H1 (cell line): Measurements from ENCODE around the gene CNOT10. TPM values are rescaled to one million over a fixed set of nuclear protein-coding genes. Genes with fewer than 3 reads are reported as not detected.
A peak's percentile ranks its signal among the peaks of the same experiment; 100 is the strongest.

Source experiments
- CTCF ChIA-PET: fragments of 300-600 bp; sonication (Branson Sonifier 250); formaldehyde crosslinking; loops from one replicate; lab custom pipeline; 2021; ENCODE audit not compliant: partially characterized antibody; lab: Charles Lee
- POLR2A ChIA-PET: fragments of 300-600 bp; sonication (Branson Sonifier 250); formaldehyde crosslinking; loops from one replicate; lab custom pipeline; 2021; ENCODE audit warnings: inconsistent platforms; ENCODE audit not compliant: partially characterized antibody; lab: Charles Lee
- DNase-seq, 2 experiments: peaks; one replicate each; pipeline versions ENCODE4 v3.0.0 to v3.0.0-alpha.2; 2010 to 2022; ENCODE audit warnings: low spot score in 2 of 2, low read depth in 1 of 2, mixed read lengths in 1 of 2
- FAIRE-seq: peaks from 2 replicates; lab custom pipeline; 2011; peaks lifted over from hg19 to GRCh38; lab: Jason Lieb, UNC
- H2AFZ ChIP-seq: 2 replicates; pipeline ENCODE4 v1.8.1; 2012; ENCODE audit warnings: low read length, inconsistent platforms
- H2AK5ac ChIP-seq: 2 replicates; pipeline ENCODE4 v1.6.1; 2013; ENCODE audit warnings: low read depth, low read length
- H2BK120ac ChIP-seq: replicated peaks from 2 replicates; pipeline ENCODE3; 2013; ENCODE audit warnings: low read depth, low read length, inconsistent platforms
- H2BK12ac ChIP-seq: 2 replicates; pipeline ENCODE4 v1.6.1; 2013; ENCODE audit warnings: low read depth, low read length
- H2BK15ac ChIP-seq: 2 replicates; pipeline ENCODE4 v1.6.1; 2013; ENCODE audit warnings: low read length
- H2BK20ac ChIP-seq: 2 replicates; pipeline ENCODE4 v1.6.1; 2013; ENCODE audit warnings: low read length
- H2BK5ac ChIP-seq: 2 replicates; pipeline ENCODE4 v1.6.1; 2013; ENCODE audit warnings: low read depth, low read length
- H3K14ac ChIP-seq: 2 replicates; pipeline ENCODE4 v1.6.1; 2013; ENCODE audit warnings: inconsistent platforms; ENCODE audit not compliant: insufficient read length
- H3K18ac ChIP-seq: 2 replicates; pipeline ENCODE4 v1.6.1; 2013; ENCODE audit warnings: low read length; ENCODE audit errors: extremely low read depth
- H3K23ac ChIP-seq: 2 replicates; pipeline ENCODE4 v1.6.1; 2013; ENCODE audit warnings: inconsistent platforms; ENCODE audit not compliant: insufficient read length
- H3K23me2 ChIP-seq: 2 replicates; pipeline ENCODE4 v1.6.1; 2013; ENCODE audit warnings: low read depth, low read length
- H3K27ac ChIP-seq: 2 replicates; pipeline ENCODE4 v1.6.1; 2011; ENCODE audit warnings: low read depth, low read length, inconsistent platforms
- H3K27me3 ChIP-seq, 4 experiments: replicated peaks in 1 of 4; 1 replicate in 1 of 4; 2 replicates in 3 of 4; pipeline versions ENCODE4 v1.6.1 to v1.8.1; 2011 to 2013; ENCODE audit warnings: low read length in 3 of 4, mild to moderate bottlenecking in 3 of 4, inconsistent platforms in 2 of 4, mixed read lengths in 2 of 4, moderate library complexity in 1 of 4; ENCODE audit not compliant: control insufficient read depth in 3 of 4, insufficient read depth in 3 of 4; ENCODE audit errors: extremely low read depth in 1 of 4
- H3K36me3 ChIP-seq, 4 experiments: 2 replicates each; pipeline versions ENCODE4 v1.6.1 to v1.8.1; 2011 to 2013; ENCODE audit warnings: mild to moderate bottlenecking in 4 of 4, low read length in 3 of 4, moderate library complexity in 2 of 4, control low read depth in 1 of 4, inconsistent platforms in 1 of 4; ENCODE audit not compliant: insufficient read depth in 4 of 4, control insufficient read depth in 2 of 4
- H3K4ac ChIP-seq: replicated peaks from 2 replicates; pipeline ENCODE3; 2013; ENCODE audit warnings: low read length, low read depth, mixed read lengths, inconsistent platforms; ENCODE audit not compliant: insufficient read length
- H3K4me1 ChIP-seq, 4 experiments: replicated peaks in 1 of 4; 1 replicate in 1 of 4; 2 replicates in 3 of 4; pipeline versions ENCODE4 v1.6.1 to v1.8.1; 2011 to 2013; ENCODE audit warnings: low read length in 3 of 4, inconsistent platforms in 2 of 4, mixed read lengths in 1 of 4; ENCODE audit not compliant: insufficient read depth in 4 of 4, control insufficient read depth in 3 of 4
- H3K4me2 ChIP-seq, 2 experiments: 2 replicates each; pipeline versions ENCODE4 v1.6.1 to v1.8.1; 2011 to 2013; ENCODE audit warnings: low read depth in 2 of 2, low read length in 2 of 2, control low read depth in 1 of 2, inconsistent platforms in 1 of 2, mild to moderate bottlenecking in 1 of 2; ENCODE audit not compliant: insufficient read depth in 1 of 2
- H3K4me3 ChIP-seq, 4 experiments: fragments of 200-600, 300-600 bp in 1 of 4; sonication (generic), shearing (Covaris generic), sonication (Bioruptor Twin) in 1 of 4; 2 replicates each; pipeline versions ENCODE4 v1.5.1 to v1.8.1; 2011 to 2016; ENCODE audit warnings: low read length in 4 of 4, low read depth in 3 of 4, control low read depth in 2 of 4, inconsistent platforms in 2 of 4, mild to moderate bottlenecking in 2 of 4, mixed read lengths in 1 of 4, moderate library complexity in 1 of 4; ENCODE audit not compliant: insufficient read depth in 2 of 4; ENCODE audit errors: extremely low read depth in 1 of 4
- H3K56ac ChIP-seq: replicated peaks from 2 replicates; pipeline ENCODE3; 2013; ENCODE audit warnings: low read depth, mild to moderate bottlenecking, mixed read lengths, low read length, inconsistent platforms; ENCODE audit not compliant: insufficient read length
- H3K79me1 ChIP-seq: 2 replicates; pipeline ENCODE4 v1.6.1; 2013; ENCODE audit warnings: low read depth, low read length, control low read depth
- H3K79me2 ChIP-seq, 2 experiments: 2 replicates each; pipeline versions ENCODE4 v1.6.1 to v1.8.1; 2012 to 2013; ENCODE audit warnings: low read length in 2 of 2, mild to moderate bottlenecking in 2 of 2, inconsistent platforms in 1 of 2; ENCODE audit not compliant: insufficient read depth in 2 of 2, control insufficient read depth in 1 of 2
- H3K9ac ChIP-seq, 4 experiments: replicated peaks in 1 of 4; 1 replicate in 1 of 4; 2 replicates in 3 of 4; pipeline versions ENCODE4 v1.6.1 to v1.8.1; 2011 to 2013; ENCODE audit warnings: low read depth in 3 of 4, low read length in 3 of 4, control low read depth in 2 of 4, mild to moderate bottlenecking in 2 of 4, moderate library complexity in 2 of 4, inconsistent platforms in 1 of 4; ENCODE audit errors: extremely low read depth in 1 of 4
- H3K9me3 ChIP-seq, 2 experiments: 2 replicates each; pipeline versions ENCODE4 v1.6.1 to v1.8.1; 2012 to 2013; ENCODE audit warnings: mild to moderate bottlenecking in 2 of 2, moderate library complexity in 2 of 2, control low read depth in 1 of 2, inconsistent platforms in 1 of 2, low read depth in 1 of 2, low read length in 1 of 2, mixed read lengths in 1 of 2; ENCODE audit not compliant: insufficient read depth in 2 of 2
- H4K20me1 ChIP-seq, 2 experiments: replicated peaks in 1 of 2; 2 replicates each; pipeline versions ENCODE3 to v1.8.1; 2011 to 2013; ENCODE audit warnings: inconsistent platforms in 2 of 2, low read length in 2 of 2, mild to moderate bottlenecking in 1 of 2; ENCODE audit not compliant: insufficient read depth in 2 of 2, control insufficient read depth in 1 of 2
- H4K5ac ChIP-seq: 2 replicates; pipeline ENCODE4 v1.6.1; 2013; ENCODE audit warnings: low read length, low read depth, mixed read lengths, inconsistent platforms; ENCODE audit not compliant: insufficient read length
- H4K8ac ChIP-seq: 2 replicates; pipeline ENCODE4 v1.8.0; 2013; ENCODE audit warnings: mild to moderate bottlenecking, moderate library complexity, low read length, inconsistent platforms; ENCODE audit not compliant: insufficient read depth; ENCODE audit errors: extremely low read depth
- H4K91ac ChIP-seq: replicated peaks from 2 replicates; pipeline ENCODE3; 2013; ENCODE audit warnings: low read length, mixed read lengths, inconsistent platforms; ENCODE audit not compliant: insufficient read length
- ATF3 ChIP-seq: IDR thresholded peaks from 2 replicates; pipeline ENCODE4 v1.6.1; 2011; ENCODE audit warnings: low read depth, mild to moderate bottlenecking, low read length; ENCODE audit not compliant: insufficient read depth
- EGR1 ChIP-seq: IDR thresholded peaks from 2 replicates; pipeline ENCODE4 v1.6.1; 2011; ENCODE audit warnings: low read depth, low read length, borderline replicate concordance
- FOSL1 ChIP-seq: IDR thresholded peaks from 2 replicates; pipeline ENCODE4 v1.6.1; 2011; ENCODE audit warnings: mild to moderate bottlenecking, low read depth, low read length, moderate library complexity; ENCODE audit not compliant: insufficient read depth
- SIX5 ChIP-seq: IDR thresholded peaks from 2 replicates; pipeline ENCODE4 v1.6.1; 2011; ENCODE audit warnings: mild to moderate bottlenecking, low read depth, low read length
- TAF1 ChIP-seq: IDR thresholded peaks from 2 replicates; pipeline ENCODE4 v1.6.1; 2011; ENCODE audit warnings: mild to moderate bottlenecking, low read depth, low read length
- ZNF274 ChIP-seq: IDR thresholded peaks from 2 replicates; pipeline ENCODE4 v1.7.0; 2012; ENCODE audit warnings: low read length, borderline replicate concordance; ENCODE audit errors: extremely low read depth
- WGBS, 2 experiments: shearing (Covaris generic) in 1 of 2; methylation state at CpG; one replicate each; pipeline versions ENCODE4 v1.1.6 to v1.1.7; 2013 to 2015; ENCODE audit warnings: low lambda C conversion rate in 2 of 2, mixed read lengths in 2 of 2, inconsistent platforms in 1 of 2, low coverage in 1 of 2, missing lambda C conversion rate in 1 of 2; ENCODE audit not compliant: insufficient replicate concordance in 2 of 2, insufficient coverage in 1 of 2, insufficient read length in 1 of 2; ENCODE audit errors: extremely low coverage in 1 of 2, missing lambda C conversion rate in 1 of 2; 5-methylcytosine and 5-hydroxymethylcytosine counted together
- polyA plus RNA-seq, 7 experiments: library from polyadenylated mRNA; depleted of rRNA in 3 of 7; stranded (reverse) in 5 of 7; unstranded in 2 of 7; fragments of >200 nt in 5 of 7; fragments of 200-250 nt in 2 of 7; gene quantifications; 1 replicate in 5 of 7; 2 replicates in 1 of 7; 4 replicates in 1 of 7; pipeline versions ENCODE4 v1.2.1 to v1.2.3, GENCODE V29; 2011 to 2013; ENCODE audit warnings: missing spikeins in 2 of 7, mixed read lengths in 2 of 7
- total RNA-seq: library from RNA; stranded (reverse); fragmentation: NEBNext Ultra II Directional; extraction: Animal tissue kit (Norgen Biotek cat#: 25700); gene quantifications from 2 replicates; pipeline ENCODE4 v1.2.1, GENCODE V29; 2021

CNOT10 gene
- total and polyA plus RNA-seq, 2 of the 8 experiments (the other 6 are each of a cell fraction or from before 2014, with no cell fraction given): 39.9 to 55.9 TPM

GRCh38 chr3:32686713-32687112 lies 1.7 kb downstream of the CNOT10 start:
- Histone ChIP-seq H3K4ac (no peak overlapping the region), H3K9ac (no peak overlapping the region; a peak in 1 of 7 replicates), H2BK120ac (no peak overlapping the region), H2BK12ac (no peak overlapping the region), H3K27me3 (no peaks in the 10 kb centered on the region), H4K91ac (no peak overlapping the region), H3K79me2 (peaks cover 12 to 52% of the 10 kb centered on the region in 2 experiments), H3K4me2 (peak overlapping the region; percentile 58 to 69), H2BK15ac (no peak overlapping the region), H3K18ac (no peak overlapping the region), H3K23ac (no peak overlapping the region), H4K5ac (no peak overlapping the region), H3K23me2 (no peaks in the 10 kb centered on the region; the same call in 1 of the 2 replicates), H3K56ac (no peak overlapping the region), H3K79me1 (peaks cover 5% of the 10 kb centered on the region; the same call in 1 of the 2 replicates), H2AFZ (no peak overlapping the region), H3K14ac (no peak overlapping the region), H3K27ac (no peak overlapping the region), H3K4me3 (peak overlapping the region in 3 of 4 experiments; percentile 84 to 96 (median 88); a peak in 3 of 8 replicates), H2BK5ac (no peak overlapping the region), H2AK5ac (no peak overlapping the region), H3K4me1 (peaks cover 0 to 9% (median 2%) of the 10 kb centered on the region in 4 experiments; a peak in 4 of 7 replicates), H3K36me3 (peaks cover 0 to 6% (median 0%) of the 10 kb centered on the region in 4 experiments; a peak in 3 of 8 replicates), H4K20me1 (peaks cover 0 to 3% of the 10 kb centered on the region in 2 experiments), H4K8ac (no peak overlapping the region), H3K9me3 (no peaks in the 10 kb centered on the region), H2BK20ac (no peak overlapping the region)
- no peak for DNase-seq
- POLR2A ChIA-PET: interaction anchor here (1.0 kb wide), 1 partner anchor 94 kb away, joined by 3 read pairs; no protein-coding TSS in a partner anchor
- 95% methylated on average over 3 of the region's 3 CpGs; no CpG with 5 or more reads in 1 of the 2 experiments for WGBS, 2 experiments
- TF ChIP-seq FOSL1: no peak
- no peak for TF ChIP-seq ATF3
- no peak for TF ChIP-seq ZNF274
- TF ChIP-seq SIX5: no peak
- no peak for TF ChIP-seq TAF1
- TF ChIP-seq EGR1: no peak
- no peak for FAIRE-seq
- CTCF ChIA-PET: interaction anchor here (1.7 kb wide), 1 partner anchor 263 kb away, joined by 3 read pairs; no protein-coding TSS in a partner anchor
